ENCODE measurements around the gene NSMCE1.

DNA sequence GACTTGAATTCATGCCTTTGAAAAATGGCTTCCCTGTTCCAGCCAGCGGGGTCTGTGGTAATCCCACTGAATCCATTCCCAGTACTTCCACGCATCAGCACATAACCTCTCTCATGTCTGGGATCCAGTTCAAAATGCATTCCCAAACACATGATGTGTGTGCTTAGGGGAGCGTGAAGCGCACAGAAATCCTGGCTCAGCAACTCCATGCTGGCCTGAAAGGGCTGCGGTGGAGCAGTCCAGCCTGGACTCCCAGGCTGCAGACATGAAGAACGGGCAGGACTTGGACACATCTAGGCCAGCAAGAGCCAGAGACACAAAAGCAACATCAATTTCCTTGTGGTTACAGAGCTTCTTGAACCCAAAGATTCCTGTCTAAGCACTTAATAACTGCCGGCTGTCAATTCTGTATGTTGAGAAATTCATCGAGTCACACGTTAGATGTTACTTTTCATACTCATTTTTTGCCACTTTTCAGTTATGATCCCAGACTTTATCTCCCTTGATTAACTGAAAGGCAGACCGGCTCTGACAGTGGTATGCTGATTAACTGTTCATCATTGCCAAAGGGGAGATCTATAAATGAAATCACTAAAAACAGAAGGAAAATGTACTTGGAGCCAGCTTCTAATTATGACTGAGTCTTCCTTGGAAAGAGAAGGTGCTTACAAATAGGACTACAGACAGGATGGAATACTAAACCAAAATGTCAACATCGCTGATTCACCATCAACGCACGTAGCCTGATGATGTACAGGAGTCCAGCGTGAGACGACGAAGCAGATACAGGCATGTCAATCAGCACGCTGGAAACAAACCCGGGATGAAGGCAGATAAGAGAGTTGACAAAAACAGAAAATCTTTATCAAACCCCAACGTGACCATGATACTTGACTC lies 23.0 kb downstream of the NSMCE1 start:
- TF ChIP-seq CTCF (IDR thresholded peaks at IDR 0.05) (no peak), POLR2A (IDR thresholded peaks at IDR 0.05) (no peak)
